Endothelial cell (in vitro differentiated cells): ENCODE data around the gene EFCAB6. TPM values are rescaled to one million over a fixed set of nuclear protein-coding genes. Genes with fewer than 3 reads are reported as not detected.

ENCODE experiments used
- DNase-seq: peaks from one replicate; pipeline ENCODE4 v3.0.0; 2021; ENCODE audit warnings: low spot score
- H3K27ac Mint-ChIP-seq: one replicate; pipeline ENCODE4 v1.8.0; 2021; ENCODE audit warnings: mixed read lengths, inconsistent platforms; ENCODE audit not compliant: unreplicated experiment
- H3K27me3 Mint-ChIP-seq: one replicate; pipeline ENCODE4 v1.8.0; 2021; ENCODE audit warnings: mild to moderate bottlenecking, moderate library complexity, mixed read lengths, inconsistent platforms; ENCODE audit not compliant: unreplicated experiment
- H3K36me3 Mint-ChIP-seq: one replicate; pipeline ENCODE4 v1.8.0; 2021; ENCODE audit warnings: mild to moderate bottlenecking, low read depth, mixed read lengths, inconsistent platforms; ENCODE audit not compliant: unreplicated experiment
- H3K4me1 Mint-ChIP-seq: one replicate; pipeline ENCODE4 v1.8.0; 2021; ENCODE audit warnings: mild to moderate bottlenecking, mixed read lengths, inconsistent platforms; ENCODE audit not compliant: unreplicated experiment
- H3K4me3 Mint-ChIP-seq: one replicate; pipeline ENCODE4 v1.8.0; 2021; ENCODE audit warnings: mild to moderate bottlenecking, mixed read lengths, inconsistent platforms; ENCODE audit not compliant: unreplicated experiment
- H3K9me3 Mint-ChIP-seq: one replicate; pipeline ENCODE4 v1.8.0; 2021; ENCODE audit warnings: mixed read lengths, inconsistent platforms; ENCODE audit not compliant: unreplicated experiment
- total RNA-seq: library from RNA; stranded (reverse); fragmentation: NEBNext Ultra II Directional; extraction: Animal tissue kit (Norgen Biotek cat#: 25700); gene quantifications from one replicate; pipeline ENCODE4 v1.2.1, GENCODE V29; 2021; ENCODE audit not compliant: unreplicated experiment
- TF ChIP-seq, protein P1 (sequence below): fragments of 200-600 bp; sonication (generic); IDR thresholded peaks from one replicate; pipeline ENCODE4 v1.5.0; 2021; ENCODE audit warnings: antibody characterized with exemption; ENCODE audit not compliant: unreplicated experiment

EFCAB6 gene
- total RNA-seq, 1 donor from 2014 or later, result 0.69 TPM

- TF ChIP-seq, protein P1, sequence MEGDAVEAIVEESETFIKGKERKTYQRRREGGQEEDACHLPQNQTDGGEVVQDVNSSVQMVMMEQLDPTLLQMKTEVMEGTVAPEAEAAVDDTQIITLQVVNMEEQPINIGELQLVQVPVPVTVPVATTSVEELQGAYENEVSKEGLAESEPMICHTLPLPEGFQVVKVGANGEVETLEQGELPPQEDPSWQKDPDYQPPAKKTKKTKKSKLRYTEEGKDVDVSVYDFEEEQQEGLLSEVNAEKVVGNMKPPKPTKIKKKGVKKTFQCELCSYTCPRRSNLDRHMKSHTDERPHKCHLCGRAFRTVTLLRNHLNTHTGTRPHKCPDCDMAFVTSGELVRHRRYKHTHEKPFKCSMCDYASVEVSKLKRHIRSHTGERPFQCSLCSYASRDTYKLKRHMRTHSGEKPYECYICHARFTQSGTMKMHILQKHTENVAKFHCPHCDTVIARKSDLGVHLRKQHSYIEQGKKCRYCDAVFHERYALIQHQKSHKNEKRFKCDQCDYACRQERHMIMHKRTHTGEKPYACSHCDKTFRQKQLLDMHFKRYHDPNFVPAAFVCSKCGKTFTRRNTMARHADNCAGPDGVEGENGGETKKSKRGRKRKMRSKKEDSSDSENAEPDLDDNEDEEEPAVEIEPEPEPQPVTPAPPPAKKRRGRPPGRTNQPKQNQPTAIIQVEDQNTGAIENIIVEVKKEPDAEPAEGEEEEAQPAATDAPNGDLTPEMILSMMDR, result no peak
- Mint-ChIP-seq H3K27ac (no peak overlapping the region), H3K36me3 (no peaks in the 10 kb centered on the region), H3K27me3 (peaks cover 4% of the 10 kb centered on the region), H3K9me3 (no peaks in the 10 kb centered on the region), H3K4me3 (no peak overlapping the region), H3K4me1 (peaks cover 8% of the 10 kb centered on the region)
- DNase-seq, result no peak
Measured at GRCh38 chr22:43776081-43776670, 35.9 kb downstream of the EFCAB6 start.

GRCh38 chr22:43774318-43774915, 37.7 kb downstream of the EFCAB6 start:
- Mint-ChIP-seq H3K4me3 (no peak overlapping the region), H3K4me1 (peaks cover 8% of the 10 kb centered on the region), H3K9me3 (no peaks in the 10 kb centered on the region), H3K27ac (no peak overlapping the region), H3K27me3 (peaks cover 4% of the 10 kb centered on the region), H3K36me3 (no peaks in the 10 kb centered on the region)
- TF ChIP-seq, protein P1, result no peak
- DNase-seq, result no peak

GRCh38 chr22:43772831-43773230, 39.3 kb downstream of the EFCAB6 start:
- H3K4me1 Mint-ChIP-seq, result peaks cover 8% of the 10 kb centered on the region
- H3K27ac Mint-ChIP-seq, result no peak overlapping the region
- H3K27me3 Mint-ChIP-seq, result peaks cover 4% of the 10 kb centered on the region
- H3K4me3 Mint-ChIP-seq, result no peak overlapping the region
- DNase-seq, result no peak
- no peaks in the 10 kb centered on the region for H3K36me3 Mint-ChIP-seq
- TF ChIP-seq, protein P1, result no peak
- H3K9me3 Mint-ChIP-seq, result no peaks in the 10 kb centered on the region

GRCh38 chr22:43755452-43755851, 56.7 kb downstream of the EFCAB6 start:
- TF ChIP-seq, protein P1, result no peak
- Mint-ChIP-seq H3K27me3 (peaks cover 1% of the 10 kb centered on the region), H3K9me3 (no peaks in the 10 kb centered on the region), H3K4me3 (no peak overlapping the region), H3K36me3 (no peaks in the 10 kb centered on the region), H3K4me1 (peaks cover 2% of the 10 kb centered on the region), H3K27ac (no peak overlapping the region)
- DNase-seq, result no peak

DNA sequence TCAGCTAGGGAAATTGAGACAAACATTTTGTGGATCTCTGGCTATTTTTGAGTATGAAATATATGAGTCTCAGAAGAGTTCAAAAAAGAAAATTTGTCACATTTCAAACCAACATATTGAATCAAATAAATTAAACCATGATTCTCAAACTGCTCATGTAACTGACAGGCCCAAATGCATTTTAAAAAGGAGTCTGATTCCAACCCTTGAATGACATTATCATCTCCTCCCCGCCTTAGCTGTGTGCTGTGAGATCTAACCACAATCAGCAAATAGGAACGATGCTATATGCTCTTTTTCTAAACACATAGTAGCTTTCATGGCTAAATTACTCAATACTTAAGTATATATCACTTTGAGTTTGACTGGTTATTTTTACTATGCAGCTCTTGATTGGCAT, 57.1 kb downstream of the EFCAB6 start:
- Mint-ChIP-seq H3K4me3 (no peak overlapping the region), H3K36me3 (no peaks in the 10 kb centered on the region), H3K4me1 (peaks cover 2% of the 10 kb centered on the region), H3K9me3 (no peaks in the 10 kb centered on the region), H3K27me3 (peaks cover 1% of the 10 kb centered on the region), H3K27ac (no peak overlapping the region)
- no peak for DNase-seq
- TF ChIP-seq, protein P1, result no peak
